HK-2 (cell line): Measurements from ENCODE around the gene TMEM184B.
"Not testable (repeated sequence)": the region's sequence is repeated elsewhere in the genome, so short reads cannot be mapped to it uniquely, and the experiment has no call there.

Source experiments
- DNase-seq: peaks from one replicate; pipeline ENCODE4 v3.0.0-alpha.2; 2018; ENCODE audit not compliant: unreplicated experiment

Gene TMEM184B

GRCh38 chr22:38181453-38182200 lies 91.2 kb downstream of the TMEM184B start, which contains the start of gene PLA2G6:
Gene PLA2G6 (minus strand): TSS chr22:38181830. CDS start chr22:38169426, 12,404 bp downstream.
- peak; percentile 98 for DNase-seq

- peak; percentile 45 for DNase-seq
Observed at GRCh38 chr22:38180841-38181452, 91.9 kb downstream of the TMEM184B start.

- not testable (repeated sequence) for DNase-seq
Observed at GRCh38 chr22:38178605-38178937, 94.2 kb downstream of the TMEM184B start.

GRCh38 chr22:38177926-38178604 lies 94.7 kb downstream of the TMEM184B start:
- peak; percentile 40 for DNase-seq

GRCh38 chr22:38177571-38177925 lies 95.3 kb downstream of the TMEM184B start:
- DNase-seq, result not testable (repeated sequence)

GRCh38 chr22:38177044-38177443 lies 95.8 kb downstream of the TMEM184B start:
- no peak for DNase-seq

GRCh38 chr22:38176170-38176741 lies 96.6 kb downstream of the TMEM184B start:
- DNase-seq, result peak; percentile 55

- DNase-seq, result no peak
Observed at GRCh38 chr22:38175206-38176118, 97.3 kb downstream of the TMEM184B start.

GRCh38 chr22:38174626-38175025 lies 98.2 kb downstream of the TMEM184B start:
- no peak for DNase-seq

- DNase-seq, result no peak
Observed at GRCh38 chr22:38173641-38173906, 99.2 kb downstream of the TMEM184B start.

- no peak for DNase-seq
Observed at GRCh38 chr22:38172832-38173640, 99.8 kb downstream of the TMEM184B start.

- DNase-seq, result no peak
Observed at GRCh38 chr22:38171927-38172831, 100.6 kb downstream of the TMEM184B start.

- no peak for DNase-seq
Observed at GRCh38 chr22:38170469-38170868, 102.3 kb downstream of the TMEM184B start.
